Measurements from ENCODE around the gene S100PBP. TPM values are rescaled to one million over a fixed set of nuclear protein-coding genes. Genes with fewer than 3 reads are reported as not detected.

The S100PBP gene
- total and polyA plus RNA-seq, 2 of the 4 experiments (the other 2 are of a cell fraction): 13.9 to 20.3 TPM

- TF ChIP-seq CHD1 (IDR thresholded peaks at IDR 0.05; ENCODE audit: low read depth, low read length): no peak
Observed at GRCh38 chr1:32888677-32889420, 71.4 kb downstream of the S100PBP start (continued).

DNA sequence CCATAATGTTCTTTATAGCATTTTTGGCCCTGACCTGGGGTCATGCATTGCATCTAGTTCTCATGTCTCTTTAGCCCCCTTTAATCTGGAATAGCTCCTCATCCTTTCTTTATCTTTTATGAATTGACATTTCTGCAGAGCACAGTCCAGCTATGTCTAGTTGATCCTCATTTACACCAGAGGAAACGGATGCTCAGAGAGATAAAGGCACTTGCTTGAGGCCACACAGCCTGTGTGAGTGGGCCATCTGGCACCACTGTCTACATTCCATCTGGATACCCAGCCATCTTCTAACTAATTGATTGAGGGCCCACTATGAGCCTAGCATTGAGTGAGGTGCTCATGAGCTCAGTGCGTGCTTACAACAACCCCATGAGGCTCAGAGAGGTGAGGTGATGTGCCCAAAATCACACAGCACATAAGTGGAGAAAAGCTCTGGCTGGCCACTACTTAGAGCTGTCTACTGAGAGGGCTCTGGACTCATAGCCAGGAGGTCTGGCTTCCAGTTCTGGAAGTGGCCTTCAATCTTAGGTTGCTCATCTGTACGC, 72.4 kb downstream of the S100PBP start:
- no CpG with 5 or more reads among the region's 3 CpGs for WGBS, 2 experiments (ENCODE audit: extremely low coverage in 2 of 2, insufficient read length in 1 of 2)
- dilution Hi-C loops (cut with HindIII; ENCODE audit: low sequenced_read_pairs, unreplicated experiment): no loop called here

More for the DNA sequence above, 72.4 kb downstream of the S100PBP start:
- Histone ChIP-seq H2AK5ac (ENCODE audit: low read depth, low read length) (no peak overlapping the region), H3K9ac (ENCODE audit: low read depth, low read length) (no peak overlapping the region), H2BK120ac (ENCODE audit: low read depth, low read length) (no peak overlapping the region), H3K36me3 (ENCODE audit: control insufficient read depth, insufficient read depth, low read length) (no peaks in the 10 kb centered on the region), H2AFZ (replicated peaks; ENCODE audit: low read length, poor library complexity) (no peak overlapping the region), H3K9me1 (ENCODE audit: insufficient read depth, low read length) (peaks cover 4% of the 10 kb centered on the region; the same call in 1 of the 2 replicates), H3K14ac (replicated peaks; ENCODE audit: low read depth, low read length) (no peak overlapping the region), H2AK9ac (replicated peaks; ENCODE audit: low read depth, low read length, poor library complexity) (no peak overlapping the region), H4K5ac (ENCODE audit: low read depth, low read length) (no peak overlapping the region), H3K4me3 (ENCODE audit: insufficient read depth, low read depth, low read length) (no peak overlapping the region), H3K27ac (ENCODE audit: insufficient read depth, low read length) (no peak overlapping the region), H3K56ac (ENCODE audit: extremely low read depth, insufficient read depth, low read length) (no peak overlapping the region), H2BK20ac (ENCODE audit: low read depth, low read length) (no peak overlapping the region), H4K8ac (ENCODE audit: low read depth in 2 of 2, low read length in 2 of 2) (no peak overlapping the region), H2BK15ac (ENCODE audit: low read depth, low read length) (no peak overlapping the region), H2BK5ac (ENCODE audit: low read depth, low read length, poor library complexity, severe bottlenecking) (no peak overlapping the region), H3K4me1 (ENCODE audit: control insufficient read depth, insufficient read depth, low read length) (no peaks in the 10 kb centered on the region; the same call in 1 of the 2 replicates), H3K18ac (ENCODE audit: low read depth, low read length) (no peak overlapping the region), H4K91ac (ENCODE audit: insufficient read depth, low read depth, low read length) (no peak overlapping the region), H3K23ac (ENCODE audit: low read depth, low read length) (no peak overlapping the region), H4K20me1 (ENCODE audit: insufficient read depth, low read length) (peaks cover 3% of the 10 kb centered on the region; the same call in 1 of the 2 replicates), H3K79me1 (ENCODE audit: low read depth in 1 of 2, low read length in 2 of 2) (no peaks in the 10 kb centered on the region), H3K4ac (ENCODE audit: low read depth, low read length) (no peak overlapping the region), H3K27me3 (ENCODE audit: control insufficient read depth, insufficient read depth, low read length) (peaks cover 58% of the 10 kb centered on the region), H3K9me3 (ENCODE audit: control insufficient read depth, insufficient read depth, low read length) (peaks cover 2% of the 10 kb centered on the region; the same call in 1 of the 2 replicates), H3K4me2 (ENCODE audit: low read depth, low read length) (no peak overlapping the region)
- POLR2A ChIA-PET (ENCODE audit: unreplicated experiment): no interaction called here
- CTCF ChIA-PET: interaction anchor here (1.6 kb wide), 1 partner anchor 13 kb away, joined by 4 read pairs; no protein-coding TSS in a partner anchor
- DNase-seq: no peak
- in situ Hi-C loops (cut with MboI; ENCODE audit: low sequenced_read_pairs): no loop called here
- no peak for ATAC-seq (ENCODE audit: low read depth)
- TF ChIP-seq MAZ (IDR thresholded peaks at IDR 0.05; ENCODE audit: borderline replicate concordance, low read depth, low read length) (no peak), MXI1 (IDR thresholded peaks at IDR 0.05; ENCODE audit: borderline replicate concordance, low read depth, low read length) (no peak), CHD1 (IDR thresholded peaks at IDR 0.05; ENCODE audit: low read depth, low read length) (no peak), CEBPB (IDR thresholded peaks at IDR 0.05; ENCODE audit: low read depth, low read length) (no peak), USF2 (IDR thresholded peaks at IDR 0.05; ENCODE audit: low read depth, low read length) (no peak), POLR2A (IDR thresholded peaks at IDR 0.05; ENCODE audit: low read depth, low read length) (no peak), RCOR1 (IDR thresholded peaks at IDR 0.05; ENCODE audit: insufficient replicate concordance, low read length) (no peak), RFX5 (IDR thresholded peaks at IDR 0.05; ENCODE audit: low read depth, low read length) (no peak)
- intact Hi-C loops (cut with micrococcal nuclease): loop anchor here (5.0 kb wide), 1 partner anchor 488 kb away; no protein-coding TSS in a partner anchor
- no TSS peak for BruUV-seq (replicated peaks)
